DOHH2 (cell line): Measurements from ENCODE around the gene CXCR5.

Experiments
- H3F3A ChIP-seq: fragments of 200-600 bp; sonication (generic), shearing (Covaris generic); 2 replicates; pipeline ENCODE4 v1.6.0; 2016; ENCODE audit warnings: antibody characterized with exemption, mild to moderate bottlenecking; ENCODE audit not compliant: control insufficient read depth, insufficient read depth
- H3K27ac ChIP-seq: fragments of 200-600 bp; sonication (generic); 2 replicates; pipeline ENCODE4 v1.5.1; 2014; ENCODE audit warnings: low read depth, mild to moderate bottlenecking, low read length, moderate library complexity
- H3K27me3 ChIP-seq: fragments of 200-600 bp; sonication (generic); 2 replicates; pipeline ENCODE4 v1.6.1; 2014; ENCODE audit warnings: mild to moderate bottlenecking, low read length, mixed read lengths; ENCODE audit not compliant: control insufficient read depth
- H3K36me3 ChIP-seq: fragments of 200-600 bp; sonication (generic); 2 replicates; pipeline ENCODE4 v1.6.1; 2014; ENCODE audit warnings: mild to moderate bottlenecking, low read length, moderate library complexity, mixed read lengths; ENCODE audit not compliant: control insufficient read depth
- H3K4me1 ChIP-seq: fragments of 200-600 bp; sonication (generic); 2 replicates; pipeline ENCODE4 v1.6.1; 2014; ENCODE audit warnings: mild to moderate bottlenecking, low read length, mixed read lengths; ENCODE audit not compliant: control insufficient read depth
- H3K4me2 ChIP-seq: fragments of 200-600 bp; sonication (generic); 2 replicates; pipeline ENCODE4 v1.6.0; 2014; ENCODE audit warnings: mild to moderate bottlenecking, low read length, moderate library complexity
- H3K4me3 ChIP-seq: fragments of 200-600 bp; sonication (generic); 2 replicates; pipeline ENCODE4 v1.5.1; 2014; ENCODE audit warnings: mild to moderate bottlenecking, low read length, mixed read lengths
- H3K79me2 ChIP-seq: fragments of 200-600 bp; sonication (generic); 2 replicates; pipeline ENCODE4 v1.6.1; 2014; ENCODE audit warnings: mild to moderate bottlenecking, low read length, mixed read lengths; ENCODE audit not compliant: control insufficient read depth
- H3K9me2 ChIP-seq: fragments of 200-600 bp; sonication (generic); replicated peaks from 2 replicates; pipeline ENCODE4 v1.6.1; 2014; ENCODE audit warnings: mild to moderate bottlenecking, low read length, mixed read lengths; ENCODE audit not compliant: control insufficient read depth
- H3K9me3 ChIP-seq: fragments of 200-600 bp; sonication (generic); 2 replicates; pipeline ENCODE4 v1.6.1; 2014; ENCODE audit warnings: antibody characterized with exemption, low read length, mixed read lengths; ENCODE audit not compliant: control insufficient read depth, insufficient read depth
- H4K20me1 ChIP-seq: fragments of 200-600 bp; sonication (generic); 2 replicates; pipeline ENCODE4 v1.6.0; 2014; ENCODE audit warnings: low read depth, mild to moderate bottlenecking, antibody characterized with exemption, low read length, moderate library complexity; ENCODE audit not compliant: control insufficient read depth, insufficient read depth
- CTCF ChIP-seq: fragments of 200-600 bp; sonication (generic); IDR thresholded peaks from one replicate; pipeline ENCODE4 v1.5.1; 2014; ENCODE audit warnings: antibody characterized with exemption, mild to moderate bottlenecking, low read depth, low read length; ENCODE audit not compliant: poor library complexity, severe bottlenecking
- EZH2phosphoT487 ChIP-seq: fragments of 200-600 bp; sonication (generic); IDR thresholded peaks from 2 replicates; pipeline ENCODE4 v1.6.1; 2017; ENCODE audit warnings: borderline replicate concordance, mild to moderate bottlenecking, antibody characterized with exemption, low read length, moderate library complexity, mixed read lengths

CXCR5 gene

GRCh38 chr11:118843565-118843964, 40.1 kb upstream of the CXCR5 start:
- Histone ChIP-seq H3K4me1 (peaks cover 43% of the 10 kb centered on the region), H3K36me3 (no peaks in the 10 kb centered on the region), H3K4me3 (no peak overlapping the region), H3K79me2 (no peaks in the 10 kb centered on the region), H3K9me2 (no peaks in the 10 kb centered on the region), H3K9me3 (no peaks in the 10 kb centered on the region), H3F3A (peaks cover 6% of the 10 kb centered on the region), H3K27ac (no peak overlapping the region), H3K27me3 (no peaks in the 10 kb centered on the region), H3K4me2 (no peak overlapping the region), H4K20me1 (no peaks in the 10 kb centered on the region)
- TF ChIP-seq CTCF = no peak
- TF ChIP-seq EZH2phosphoT487 = no peak

- Histone ChIP-seq H3K27ac (no peak overlapping the region), H3K4me2 (no peak overlapping the region), H4K20me1 (no peaks in the 10 kb centered on the region), H3K4me3 (no peak overlapping the region), H3K36me3 (no peaks in the 10 kb centered on the region), H3K9me3 (no peaks in the 10 kb centered on the region), H3K9me2 (no peaks in the 10 kb centered on the region), H3K79me2 (no peaks in the 10 kb centered on the region), H3K4me1 (peaks cover 51% of the 10 kb centered on the region), H3K27me3 (no peaks in the 10 kb centered on the region), H3F3A (peaks cover 3% of the 10 kb centered on the region)
- TF ChIP-seq CTCF = no peak
- no peak for TF ChIP-seq EZH2phosphoT487
Measured at GRCh38 chr11:118845369-118845768, 38.3 kb upstream of the CXCR5 start.

DNA sequence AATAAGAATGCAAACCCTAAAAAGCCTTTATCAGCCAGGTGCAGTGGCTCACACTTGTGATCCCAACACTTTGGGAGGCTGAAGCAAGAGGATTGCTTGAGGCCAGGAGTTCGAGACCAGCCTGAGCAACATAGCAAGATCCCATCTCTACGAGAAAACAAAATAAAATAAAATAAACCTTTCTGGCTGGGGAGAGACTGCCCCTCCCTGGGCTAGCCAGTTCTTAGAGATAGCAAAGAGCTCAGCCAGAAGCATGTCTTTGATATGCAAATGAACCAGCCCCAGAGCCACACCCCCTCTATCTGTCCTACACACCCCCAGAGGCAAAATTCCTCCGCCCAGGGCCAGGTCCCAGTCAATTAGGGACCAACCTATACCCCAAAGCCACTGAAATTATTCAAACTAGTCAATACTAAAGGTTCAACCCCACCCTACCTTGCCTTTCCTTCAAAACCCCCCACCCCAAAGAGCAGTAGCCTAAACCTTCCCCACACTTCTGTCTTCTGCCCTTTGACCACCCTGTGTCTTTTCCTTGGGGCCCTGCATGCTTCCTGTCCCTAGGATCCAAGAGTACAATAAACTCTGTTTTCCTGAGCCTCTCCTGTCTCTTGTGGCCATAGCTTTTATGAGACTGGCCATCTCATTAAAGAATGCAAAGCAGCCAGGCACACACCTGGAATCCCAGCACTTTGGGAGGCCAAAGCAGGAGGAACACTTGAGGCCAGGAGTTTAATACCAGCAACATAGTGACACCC, 37.3 kb upstream of the CXCR5 start:
- Histone ChIP-seq H3K27ac (no peak overlapping the region), H3K36me3 (no peaks in the 10 kb centered on the region), H3K4me1 (peaks cover 56% of the 10 kb centered on the region), H3K4me3 (no peak overlapping the region), H3F3A (peaks cover 3% of the 10 kb centered on the region), H4K20me1 (no peaks in the 10 kb centered on the region), H3K9me2 (no peaks in the 10 kb centered on the region), H3K9me3 (no peaks in the 10 kb centered on the region), H3K4me2 (peak overlapping the region; percentile 31; the same call in 1 of the 2 replicates), H3K79me2 (no peaks in the 10 kb centered on the region), H3K27me3 (no peaks in the 10 kb centered on the region)
- no peak for TF ChIP-seq CTCF
- no peak for TF ChIP-seq EZH2phosphoT487
